GM12878 (cell line): Measurements from ENCODE around the gene C6orf15. TPM values are rescaled to one million over a fixed set of nuclear protein-coding genes. Genes with fewer than 3 reads are reported as not detected.

Experiments
- CBX5 ChIP-seq: sonication (generic); IDR thresholded peaks from 2 replicates; pipeline ENCODE4 v1.6.1; 2016; ENCODE audit warnings: low read depth, moderate library complexity, mild to moderate bottlenecking, inconsistent platforms
- CEBPZ ChIP-seq: fragments of 150-350 bp; IDR thresholded peaks from 2 replicates; pipeline ENCODE4 v1.6.1; 2016; ENCODE audit warnings: low read depth, low read length
- HSF1 ChIP-seq: fragments of 150-350 bp; IDR thresholded peaks from 2 replicates; pipeline ENCODE4 v1.6.1; 2014; ENCODE audit warnings: mild to moderate bottlenecking, low read depth, low read length
- IKZF2 ChIP-seq, 2 experiments: fragments of 450-650 bp; IDR thresholded peaks; 2 replicates each; pipeline ENCODE4 v1.6.1; 2017; ENCODE audit warnings: mild to moderate bottlenecking in 2 of 2, moderate library complexity in 2 of 2
- JUNB ChIP-seq: IDR thresholded peaks from 2 replicates; pipeline ENCODE4 v1.6.1; 2016; ENCODE audit warnings: antibody characterized with exemption, mild to moderate bottlenecking
- KAT2A ChIP-seq: conservative IDR thresholded peaks from 2 replicates; pipeline ENCODE4 v1.6.1; 2011; ENCODE audit warnings: low read depth, low read length; ENCODE audit not compliant: control insufficient read depth
- KDM1A ChIP-seq: fragments of 200-600 bp; sonication (generic); IDR thresholded peaks from 2 replicates; pipeline ENCODE4 v1.6.1; 2016; ENCODE audit warnings: borderline replicate concordance
- TARDBP ChIP-seq: IDR thresholded peaks from 2 replicates; pipeline ENCODE4 v1.6.1; 2016; ENCODE audit warnings: borderline replicate concordance
- TCF12 ChIP-seq: IDR thresholded peaks from 2 replicates; pipeline ENCODE4 v1.6.1; 2011; ENCODE audit warnings: low read depth, mild to moderate bottlenecking, low read length
- polyA plus RNA-seq, 11 experiments: library from polyadenylated mRNA; depleted of rRNA in 4 of 11; unstranded in 6 of 11; stranded (reverse) in 5 of 11; fragments of >200 nt; fragmentation: Nextera tagmentation in 4 of 11; fragmentation: Illumina TruSeq in 1 of 11; extraction: Ambion mirVana in 4 of 11; extraction: Trizol in 1 of 11; gene quantifications; 1 replicate in 1 of 11; 2 replicates in 10 of 11; pipeline versions ENCODE4 v1.2.1 to v1.2.3, GENCODE V29; 2011 to 2016; ENCODE audit warnings: inconsistent platforms in 2 of 11, missing spikeins in 2 of 11, low read depth in 1 of 11
- total RNA-seq, 4 experiments: library from RNA; depleted of rRNA in 3 of 4; stranded (reverse); fragments of >200 nt in 3 of 4; fragmentation: Illumina TruSeq in 1 of 4; extraction: Trizol in 1 of 4; gene quantifications; 2 replicates each; pipeline versions ENCODE4 v1.2.1 to v1.2.3, GENCODE V29; 2013 to 2021
- TF ChIP-seq, protein P1 (sequence below): fragments of 450-650 bp; IDR thresholded peaks from 2 replicates; pipeline ENCODE4 v1.6.1; 2018; ENCODE audit warnings: borderline replicate concordance, mild to moderate bottlenecking; ENCODE audit not compliant: partially characterized antibody
- TF ChIP-seq, protein P2 (sequence below): IDR thresholded peaks from 2 replicates; pipeline ENCODE4 v1.6.1; 2012; ENCODE audit warnings: improper control_type of control experiment, low read depth, low read length; ENCODE audit not compliant: insufficient replicate concordance
- TF ChIP-seq, protein P3 (sequence below): IDR thresholded peaks from 2 replicates; pipeline ENCODE4 v1.6.1; 2011; ENCODE audit warnings: borderline replicate concordance, low read depth, mild to moderate bottlenecking, moderate library complexity, mixed read lengths, low read length; ENCODE audit not compliant: insufficient read depth; ENCODE audit errors: extremely low read length
- TF ChIP-seq, protein P4 (sequence below): fragments of 450-650 bp; IDR thresholded peaks from 2 replicates; pipeline ENCODE4 v1.6.1; 2017; ENCODE audit warnings: borderline replicate concordance

Gene C6orf15
- total and polyA plus RNA-seq, 10 of the 15 experiments (the other 5 are each of a cell fraction or from before 2014, with no cell fraction given) = not detected

DNA sequence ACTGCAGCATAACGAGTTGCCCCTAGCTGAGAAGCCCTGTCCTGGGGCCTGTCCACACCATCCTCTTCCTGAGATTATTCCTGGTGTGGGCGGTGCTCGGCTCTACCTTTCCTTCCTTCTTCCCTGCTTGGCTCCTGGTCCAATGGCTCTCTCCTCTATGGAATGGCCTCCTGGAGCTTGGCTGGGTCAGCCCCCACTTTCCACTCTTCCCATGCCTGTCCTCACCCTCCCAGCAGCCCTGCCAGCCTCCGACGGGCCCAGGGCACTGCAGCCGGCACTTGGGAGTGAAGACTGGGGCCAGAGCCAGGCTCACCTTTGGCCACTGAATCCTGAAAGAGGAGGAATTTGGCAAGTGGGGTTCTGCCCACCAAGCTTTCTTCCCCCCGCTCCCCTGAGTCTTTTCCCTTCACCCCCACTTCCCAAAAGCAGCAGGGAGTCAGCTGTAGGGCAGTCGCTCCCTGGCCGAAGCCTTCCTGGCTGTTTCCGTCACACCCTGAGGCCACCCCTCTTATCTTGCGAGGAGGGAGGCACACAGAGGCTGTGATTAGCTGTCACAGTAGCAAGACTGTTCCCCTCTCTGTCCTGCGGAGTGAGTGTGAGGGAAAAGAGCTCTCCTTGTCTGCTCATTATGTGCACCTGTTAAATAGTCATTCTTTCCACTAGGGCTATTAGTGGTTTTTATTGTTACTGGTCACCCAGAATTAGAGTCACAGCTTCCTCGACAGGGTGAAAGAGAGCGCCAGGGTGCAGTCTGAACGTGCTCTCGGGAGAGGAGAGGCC is 14.2 kb upstream of the C6orf15 start (continued):
- TF ChIP-seq, protein P1, sequence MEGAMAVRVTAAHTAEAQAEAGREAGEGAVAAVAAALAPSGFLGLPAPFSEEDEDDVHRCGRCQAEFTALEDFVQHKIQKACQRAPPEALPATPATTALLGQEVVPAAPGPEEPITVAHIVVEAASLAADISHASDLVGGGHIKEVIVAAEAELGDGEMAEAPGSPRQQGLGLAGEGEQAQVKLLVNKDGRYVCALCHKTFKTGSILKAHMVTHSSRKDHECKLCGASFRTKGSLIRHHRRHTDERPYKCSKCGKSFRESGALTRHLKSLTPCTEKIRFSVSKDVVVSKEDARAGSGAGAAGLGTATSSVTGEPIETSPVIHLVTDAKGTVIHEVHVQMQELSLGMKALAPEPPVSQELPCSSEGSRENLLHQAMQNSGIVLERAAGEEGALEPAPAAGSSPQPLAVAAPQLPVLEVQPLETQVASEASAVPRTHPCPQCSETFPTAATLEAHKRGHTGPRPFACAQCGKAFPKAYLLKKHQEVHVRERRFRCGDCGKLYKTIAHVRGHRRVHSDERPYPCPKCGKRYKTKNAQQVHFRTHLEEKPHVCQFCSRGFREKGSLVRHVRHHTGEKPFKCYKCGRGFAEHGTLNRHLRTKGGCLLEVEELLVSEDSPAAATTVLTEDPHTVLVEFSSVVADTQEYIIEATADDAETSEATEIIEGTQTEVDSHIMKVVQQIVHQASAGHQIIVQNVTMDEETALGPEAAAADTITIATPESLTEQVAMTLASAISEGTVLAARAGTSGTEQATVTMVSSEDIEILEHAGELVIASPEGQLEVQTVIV = no peak
- TF ChIP-seq, protein P2, sequence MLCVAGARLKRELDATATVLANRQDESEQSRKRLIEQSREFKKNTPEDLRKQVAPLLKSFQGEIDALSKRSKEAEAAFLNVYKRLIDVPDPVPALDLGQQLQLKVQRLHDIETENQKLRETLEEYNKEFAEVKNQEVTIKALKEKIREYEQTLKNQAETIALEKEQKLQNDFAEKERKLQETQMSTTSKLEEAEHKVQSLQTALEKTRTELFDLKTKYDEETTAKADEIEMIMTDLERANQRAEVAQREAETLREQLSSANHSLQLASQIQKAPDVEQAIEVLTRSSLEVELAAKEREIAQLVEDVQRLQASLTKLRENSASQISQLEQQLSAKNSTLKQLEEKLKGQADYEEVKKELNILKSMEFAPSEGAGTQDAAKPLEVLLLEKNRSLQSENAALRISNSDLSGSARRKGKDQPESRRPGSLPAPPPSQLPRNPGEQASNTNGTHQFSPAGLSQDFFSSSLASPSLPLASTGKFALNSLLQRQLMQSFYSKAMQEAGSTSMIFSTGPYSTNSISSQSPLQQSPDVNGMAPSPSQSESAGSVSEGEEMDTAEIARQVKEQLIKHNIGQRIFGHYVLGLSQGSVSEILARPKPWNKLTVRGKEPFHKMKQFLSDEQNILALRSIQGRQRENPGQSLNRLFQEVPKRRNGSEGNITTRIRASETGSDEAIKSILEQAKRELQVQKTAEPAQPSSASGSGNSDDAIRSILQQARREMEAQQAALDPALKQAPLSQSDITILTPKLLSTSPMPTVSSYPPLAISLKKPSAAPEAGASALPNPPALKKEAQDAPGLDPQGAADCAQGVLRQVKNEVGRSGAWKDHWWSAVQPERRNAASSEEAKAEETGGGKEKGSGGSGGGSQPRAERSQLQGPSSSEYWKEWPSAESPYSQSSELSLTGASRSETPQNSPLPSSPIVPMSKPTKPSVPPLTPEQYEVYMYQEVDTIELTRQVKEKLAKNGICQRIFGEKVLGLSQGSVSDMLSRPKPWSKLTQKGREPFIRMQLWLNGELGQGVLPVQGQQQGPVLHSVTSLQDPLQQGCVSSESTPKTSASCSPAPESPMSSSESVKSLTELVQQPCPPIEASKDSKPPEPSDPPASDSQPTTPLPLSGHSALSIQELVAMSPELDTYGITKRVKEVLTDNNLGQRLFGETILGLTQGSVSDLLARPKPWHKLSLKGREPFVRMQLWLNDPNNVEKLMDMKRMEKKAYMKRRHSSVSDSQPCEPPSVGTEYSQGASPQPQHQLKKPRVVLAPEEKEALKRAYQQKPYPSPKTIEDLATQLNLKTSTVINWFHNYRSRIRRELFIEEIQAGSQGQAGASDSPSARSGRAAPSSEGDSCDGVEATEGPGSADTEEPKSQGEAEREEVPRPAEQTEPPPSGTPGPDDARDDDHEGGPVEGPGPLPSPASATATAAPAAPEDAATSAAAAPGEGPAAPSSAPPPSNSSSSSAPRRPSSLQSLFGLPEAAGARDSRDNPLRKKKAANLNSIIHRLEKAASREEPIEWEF = no peak
- TF ChIP-seq CEBPZ = no peak
- peak in 1 of 2 experiments; percentile 16; a peak in 1 of 4 replicates for TF ChIP-seq IKZF2 (IDR thresholded peaks at IDR 0.05)
- no peak for TF ChIP-seq TCF12
- TF ChIP-seq, protein P3, sequence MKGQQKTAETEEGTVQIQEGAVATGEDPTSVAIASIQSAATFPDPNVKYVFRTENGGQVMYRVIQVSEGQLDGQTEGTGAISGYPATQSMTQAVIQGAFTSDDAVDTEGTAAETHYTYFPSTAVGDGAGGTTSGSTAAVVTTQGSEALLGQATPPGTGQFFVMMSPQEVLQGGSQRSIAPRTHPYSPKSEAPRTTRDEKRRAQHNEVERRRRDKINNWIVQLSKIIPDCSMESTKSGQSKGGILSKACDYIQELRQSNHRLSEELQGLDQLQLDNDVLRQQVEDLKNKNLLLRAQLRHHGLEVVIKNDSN = no peak
- no peak for TF ChIP-seq CBX5
- TF ChIP-seq KAT2A = no peak
- TF ChIP-seq, protein P4, sequence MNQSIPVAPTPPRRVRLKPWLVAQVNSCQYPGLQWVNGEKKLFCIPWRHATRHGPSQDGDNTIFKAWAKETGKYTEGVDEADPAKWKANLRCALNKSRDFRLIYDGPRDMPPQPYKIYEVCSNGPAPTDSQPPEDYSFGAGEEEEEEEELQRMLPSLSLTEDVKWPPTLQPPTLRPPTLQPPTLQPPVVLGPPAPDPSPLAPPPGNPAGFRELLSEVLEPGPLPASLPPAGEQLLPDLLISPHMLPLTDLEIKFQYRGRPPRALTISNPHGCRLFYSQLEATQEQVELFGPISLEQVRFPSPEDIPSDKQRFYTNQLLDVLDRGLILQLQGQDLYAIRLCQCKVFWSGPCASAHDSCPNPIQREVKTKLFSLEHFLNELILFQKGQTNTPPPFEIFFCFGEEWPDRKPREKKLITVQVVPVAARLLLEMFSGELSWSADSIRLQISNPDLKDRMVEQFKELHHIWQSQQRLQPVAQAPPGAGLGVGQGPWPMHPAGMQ = no peak
- no peak for TF ChIP-seq JUNB
- TF ChIP-seq KDM1A = no peak
- TF ChIP-seq HSF1 = no peak
- no peak for TF ChIP-seq TARDBP
- TF ChIP-seq, all 136 proteins: peak for 5
